Gastroesophageal sphincter (tissue), 4 donors: ENCODE data around the gene MYO3B. TPM values are rescaled to one million over a fixed set of nuclear protein-coding genes. Genes with fewer than 3 reads are reported as not detected.
"Not testable (repeated sequence)": the region's sequence is repeated elsewhere in the genome, so short reads cannot be mapped to it uniquely, and the experiment has no call there.

Experiments used
- ATAC-seq: fragments of 150-250 bp; one replicate; pipeline ENCODE4 v1.9.1; 2016; ENCODE audit warnings: mild to moderate bottlenecking, moderate library complexity
- H3K27ac ChIP-seq, 4 donors: fragments of 200-600 bp; sonication (generic) in 3 of 4; 1 replicate in 3 of 4; 2 replicates in 1 of 4; pipeline ENCODE4 v1.5.1; 2016 to 2019
- H3K27me3 ChIP-seq: fragments of 200-600 bp; sonication (generic); one replicate; pipeline ENCODE4 v1.5.1; 2019
- H3K36me3 ChIP-seq, 2 donors: fragments of 200-600 bp; sonication (generic); one replicate each; pipeline ENCODE4 v1.5.1; 2019; ENCODE audit warnings: control low read depth in 1 of 2
- H3K4me1 ChIP-seq, 3 donors: fragments of 200-600 bp; sonication (generic); 1 replicate in 2 of 3; 2 replicates in 1 of 3; pipeline ENCODE4 v1.5.1; 2016 to 2019; ENCODE audit warnings: control low read depth in 2 of 3
- H3K4me3 ChIP-seq, 2 donors: fragments of 200-600 bp; sonication (generic); one replicate each; pipeline ENCODE4 v1.5.1; 2019; ENCODE audit warnings: mild to moderate bottlenecking in 1 of 2, moderate library complexity in 1 of 2
- H3K9me3 ChIP-seq, 3 donors: fragments of 200-600 bp; sonication (generic); one replicate each; pipeline ENCODE4 v1.5.1; 2017 to 2019; ENCODE audit warnings: control low read depth in 2 of 3
- CTCF ChIP-seq, 4 experiments: fragments of 200-600 bp in 2 of 4; fragments of 450-650 bp in 2 of 4; sonication (generic) in 1 of 4; IDR thresholded peaks; one replicate each; pipeline ENCODE4 v1.5.1; 2017 to 2019; ENCODE audit warnings: antibody characterized with exemption in 4 of 4, mild to moderate bottlenecking in 2 of 4, moderate library complexity in 2 of 4
- EP300 ChIP-seq: sonication (generic); formaldehyde crosslinking; IDR thresholded peaks from one replicate; pipeline ENCODE4 v1.6.1; 2017; ENCODE audit warnings: antibody characterized with exemption, mild to moderate bottlenecking
- POLR2A ChIP-seq, 2 donors: fragments of 450-650 bp; IDR thresholded peaks; one replicate each; pipeline ENCODE4 v1.6.1; 2017; ENCODE audit warnings: antibody characterized with exemption in 2 of 2, mild to moderate bottlenecking in 2 of 2, moderate library complexity in 1 of 2
- POLR2AphosphoS5 ChIP-seq: sonication (generic); formaldehyde crosslinking; IDR thresholded peaks from one replicate; pipeline ENCODE4 v1.6.1; 2017; ENCODE audit warnings: antibody characterized with exemption
- WGBS, 2 donors: methylation state at CpG; one replicate each; pipeline ENCODE4 v1.1.5; 2018; ENCODE audit warnings: low coverage in 1 of 2; 5-methylcytosine and 5-hydroxymethylcytosine counted together
- total RNA-seq, 4 donors: library from RNA; depleted of rRNA; stranded (reverse); fragments of >200 nt; gene quantifications; one replicate each; pipeline ENCODE4 v1.1.0, GENCODE V29; 2016

Gene MYO3B
- total RNA-seq, 4 donors from 2014 or later: not detected

- Histone ChIP-seq H3K27ac (no peak overlapping the region), H3K27me3 (no peaks in the 10 kb centered on the region), H3K4me3 (no peak overlapping the region), H3K36me3 (no peaks in the 10 kb centered on the region), H3K9me3 (no peaks in the 10 kb centered on the region), H3K4me1 (no peaks in the 10 kb centered on the region)
- no peak for ATAC-seq
- TF ChIP-seq POLR2A (IDR thresholded peaks at IDR 0.05) (no peak), POLR2AphosphoS5 (no peak), CTCF (IDR thresholded peaks at IDR 0.05) (no peak), EP300 (no peak)
- 56 to 83% methylated on average over 1 to 3 of the region's 3 CpGs for WGBS, 2 donors
These were observed 166.9 kb downstream of the MYO3B start for GRCh38 chr2:170344663-170345346.

GRCh38 chr2:170345607-170346006 lies 167.7 kb downstream of the MYO3B start:
- TF ChIP-seq CTCF (IDR thresholded peaks at IDR 0.05): no peak
- TF ChIP-seq POLR2A (IDR thresholded peaks at IDR 0.05): no peak
- no peak for TF ChIP-seq EP300
- TF ChIP-seq POLR2AphosphoS5: no peak
- WGBS, 2 donors: 38 to 67% methylated on average over 1 of the region's 2 CpGs
- Histone ChIP-seq H3K4me3 (no peak overlapping the region), H3K36me3 (no peaks in the 10 kb centered on the region), H3K9me3 (no peaks in the 10 kb centered on the region), H3K27ac (no peak overlapping the region), H3K27me3 (no peaks in the 10 kb centered on the region), H3K4me1 (no peaks in the 10 kb centered on the region)
- ATAC-seq: no peak

GRCh38 chr2:170349269-170349668 lies 171.3 kb downstream of the MYO3B start:
- 53 to 74% methylated on average over 2 to 3 of the region's 5 CpGs for WGBS, 2 donors
- H3K4me1 ChIP-seq: not testable (repeated sequence)

GRCh38 chr2:170350929-170351826 lies 173.2 kb downstream of the MYO3B start:
- no peak for ATAC-seq
- peaks cover 20% of the 10 kb centered on the region for H3K27me3 ChIP-seq
- no peaks in the 10 kb centered on the region for H3K36me3 ChIP-seq
- TF ChIP-seq POLR2AphosphoS5: no peak
- TF ChIP-seq CTCF (IDR thresholded peaks at IDR 0.05): no peak
- no peak for TF ChIP-seq EP300
- TF ChIP-seq POLR2A (IDR thresholded peaks at IDR 0.05): no peak
- no peaks in the 10 kb centered on the region for H3K9me3 ChIP-seq
- WGBS, 2 donors: 52 to 63% methylated on average over 4 of the region's 4 CpGs
- no peak overlapping the region for H3K4me3 ChIP-seq
- no peak overlapping the region for H3K27ac ChIP-seq
- H3K4me1 ChIP-seq: no peaks in the 10 kb centered on the region

More at GRCh38 chr2:170349269-170349668, 171.3 kb downstream of the MYO3B start:
- H3K4me3 ChIP-seq, H3K27ac ChIP-seq, H3K9me3 ChIP-seq, H3K36me3 ChIP-seq, ATAC-seq: not testable (repeated sequence)
- H3K27me3 ChIP-seq: peaks cover 19% of the 10 kb centered on the region

GRCh38 chr2:170353723-170354122 lies 175.8 kb downstream of the MYO3B start:
- Histone ChIP-seq H3K27ac (no peak overlapping the region), H3K4me1 (no peaks in the 10 kb centered on the region), H3K9me3 (no peaks in the 10 kb centered on the region), H3K27me3 (peaks cover 26% of the 10 kb centered on the region), H3K36me3 (no peaks in the 10 kb centered on the region), H3K4me3 (no peak overlapping the region)
- 83 to 85% methylated on average over 2 of the region's 2 CpGs for WGBS, 2 donors
- ATAC-seq: no peak
- no peak for TF ChIP-seq EP300
- TF ChIP-seq CTCF (IDR thresholded peaks at IDR 0.05): no peak
- no peak for TF ChIP-seq POLR2AphosphoS5
- no peak for TF ChIP-seq POLR2A (IDR thresholded peaks at IDR 0.05)
